ENCODE results near the gene FRMD3.

FRMD3 gene

DNA sequence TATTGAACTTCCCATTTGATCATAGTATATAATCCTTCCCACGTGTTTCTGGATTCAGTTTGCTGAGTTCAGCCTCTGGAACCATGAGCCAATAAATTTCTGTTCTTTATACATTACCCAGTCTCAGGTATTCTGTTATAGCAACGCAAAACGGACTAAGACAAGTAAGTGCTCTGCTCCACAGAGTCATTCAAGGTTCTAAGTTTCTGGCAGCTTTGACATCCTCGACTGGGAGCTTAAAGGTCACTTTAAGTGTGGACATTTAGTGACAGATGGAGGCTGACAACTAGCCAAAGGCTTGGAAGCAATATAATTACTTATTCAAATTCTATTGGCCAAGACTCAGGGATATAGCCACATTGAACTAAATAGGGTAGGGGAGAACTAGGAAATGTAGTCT lies 297.5 kb downstream of the FRMD3 start:
- no peaks in the 10 kb centered on the region for H3K79me2 ChIP-seq
- H3K36me3 ChIP-seq (ENCODE audit: control insufficient read depth, insufficient read depth, low read length), result no peaks in the 10 kb centered on the region
- no peak overlapping the region for H3K4me2 ChIP-seq (ENCODE audit: low read length)
- H3K9me3 ChIP-seq (ENCODE audit: control insufficient read depth, low read length), result no peaks in the 10 kb centered on the region
- no peak overlapping the region for H3K27ac ChIP-seq
- H2AFZ ChIP-seq, result no peak overlapping the region
- TF ChIP-seq, protein P1, sequence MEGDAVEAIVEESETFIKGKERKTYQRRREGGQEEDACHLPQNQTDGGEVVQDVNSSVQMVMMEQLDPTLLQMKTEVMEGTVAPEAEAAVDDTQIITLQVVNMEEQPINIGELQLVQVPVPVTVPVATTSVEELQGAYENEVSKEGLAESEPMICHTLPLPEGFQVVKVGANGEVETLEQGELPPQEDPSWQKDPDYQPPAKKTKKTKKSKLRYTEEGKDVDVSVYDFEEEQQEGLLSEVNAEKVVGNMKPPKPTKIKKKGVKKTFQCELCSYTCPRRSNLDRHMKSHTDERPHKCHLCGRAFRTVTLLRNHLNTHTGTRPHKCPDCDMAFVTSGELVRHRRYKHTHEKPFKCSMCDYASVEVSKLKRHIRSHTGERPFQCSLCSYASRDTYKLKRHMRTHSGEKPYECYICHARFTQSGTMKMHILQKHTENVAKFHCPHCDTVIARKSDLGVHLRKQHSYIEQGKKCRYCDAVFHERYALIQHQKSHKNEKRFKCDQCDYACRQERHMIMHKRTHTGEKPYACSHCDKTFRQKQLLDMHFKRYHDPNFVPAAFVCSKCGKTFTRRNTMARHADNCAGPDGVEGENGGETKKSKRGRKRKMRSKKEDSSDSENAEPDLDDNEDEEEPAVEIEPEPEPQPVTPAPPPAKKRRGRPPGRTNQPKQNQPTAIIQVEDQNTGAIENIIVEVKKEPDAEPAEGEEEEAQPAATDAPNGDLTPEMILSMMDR (IDR thresholded peaks at IDR 0.05), result no peak
- H3K27me3 ChIP-seq (ENCODE audit: control insufficient read depth, insufficient read depth, low read length), result no peaks in the 10 kb centered on the region
- no peaks in the 10 kb centered on the region for H3K4me1 ChIP-seq
- no peak overlapping the region for H3K4me3 ChIP-seq (ENCODE audit: low read depth, low read length)
- no peak overlapping the region for H3K9ac ChIP-seq

DNA sequence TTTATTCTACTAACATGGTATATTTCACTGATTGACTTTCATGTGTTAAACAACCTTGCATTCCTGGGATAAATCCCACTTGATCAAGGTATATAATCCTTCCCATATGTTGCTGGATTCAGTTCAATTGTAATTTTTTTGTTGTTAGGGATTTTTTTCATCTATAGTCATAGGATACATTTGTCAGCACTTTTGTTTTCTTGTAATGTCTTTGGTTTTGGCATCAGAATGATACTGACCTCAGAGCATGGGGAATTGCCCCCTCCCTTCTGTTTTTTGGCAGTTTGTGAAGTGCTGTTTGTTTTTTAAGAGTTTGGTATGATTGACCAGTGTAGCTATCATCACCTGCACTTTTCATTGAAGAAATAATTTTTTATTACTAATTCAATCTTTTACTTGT lies 298.5 kb downstream of the FRMD3 start:
- no peaks in the 10 kb centered on the region for H3K79me2 ChIP-seq
- no peak overlapping the region for H3K4me3 ChIP-seq (ENCODE audit: low read depth, low read length)
- H2AFZ ChIP-seq, result no peak overlapping the region
- H3K27ac ChIP-seq, result no peak overlapping the region
- no peaks in the 10 kb centered on the region for H3K9me3 ChIP-seq (ENCODE audit: control insufficient read depth, low read length)
- H3K4me2 ChIP-seq (ENCODE audit: low read length), result no peak overlapping the region
- TF ChIP-seq, protein P1 (IDR thresholded peaks at IDR 0.05), result no peak
- H3K27me3 ChIP-seq (ENCODE audit: control insufficient read depth, insufficient read depth, low read length), result no peaks in the 10 kb centered on the region
- no peaks in the 10 kb centered on the region for H3K36me3 ChIP-seq (ENCODE audit: control insufficient read depth, insufficient read depth, low read length)
- H3K9ac ChIP-seq, result no peak overlapping the region
- H3K4me1 ChIP-seq, result no peaks in the 10 kb centered on the region

DNA sequence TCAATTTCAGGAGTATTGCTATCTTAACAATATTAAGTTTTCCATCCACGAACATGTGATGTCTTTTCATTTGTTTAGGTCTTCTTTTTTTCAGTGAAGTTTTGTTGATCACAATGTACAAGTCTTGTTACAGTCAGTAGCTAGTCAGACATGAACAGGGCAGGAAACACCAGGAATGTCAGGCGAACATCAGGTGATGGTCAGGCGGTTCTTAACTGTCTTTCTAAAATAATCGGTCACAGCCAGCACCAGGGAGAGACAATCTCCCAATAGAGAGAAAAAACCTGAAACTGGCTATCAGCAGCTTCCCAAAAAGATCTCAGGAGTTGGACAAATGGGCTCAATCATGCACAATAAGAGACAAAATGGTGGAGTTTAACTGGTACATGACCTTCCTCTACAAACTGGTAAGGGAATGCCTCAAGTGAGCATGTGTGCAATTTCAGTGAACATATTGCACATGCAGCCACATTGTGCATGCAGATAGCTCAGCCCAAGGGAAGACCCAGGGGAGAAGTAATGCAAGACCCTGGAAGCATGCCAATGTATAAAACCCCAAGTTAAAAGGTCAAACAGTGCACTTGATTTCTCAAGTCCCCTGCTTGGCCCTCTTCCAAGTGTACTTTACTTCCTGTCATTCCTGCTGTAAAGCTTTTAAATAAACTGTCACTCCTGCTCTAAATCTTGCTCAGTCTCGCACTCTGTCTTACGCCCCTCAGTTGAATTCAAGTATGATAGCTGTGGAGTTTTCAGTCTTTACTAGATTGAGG lies 299.1 kb downstream of the FRMD3 start:
- Histone ChIP-seq H2AFZ (no peak overlapping the region), H3K9me3 (ENCODE audit: control insufficient read depth, low read length) (no peaks in the 10 kb centered on the region), H3K79me2 (no peaks in the 10 kb centered on the region), H3K4me3 (ENCODE audit: low read depth, low read length) (no peak overlapping the region), H3K36me3 (ENCODE audit: control insufficient read depth, insufficient read depth, low read length) (no peaks in the 10 kb centered on the region), H3K9ac (no peak overlapping the region), H3K27me3 (ENCODE audit: control insufficient read depth, insufficient read depth, low read length) (no peaks in the 10 kb centered on the region), H3K27ac (no peak overlapping the region), H3K4me1 (no peaks in the 10 kb centered on the region), H3K4me2 (ENCODE audit: low read length) (no peak overlapping the region)
- TF ChIP-seq, protein P1 (IDR thresholded peaks at IDR 0.05), result no peak

DNA sequence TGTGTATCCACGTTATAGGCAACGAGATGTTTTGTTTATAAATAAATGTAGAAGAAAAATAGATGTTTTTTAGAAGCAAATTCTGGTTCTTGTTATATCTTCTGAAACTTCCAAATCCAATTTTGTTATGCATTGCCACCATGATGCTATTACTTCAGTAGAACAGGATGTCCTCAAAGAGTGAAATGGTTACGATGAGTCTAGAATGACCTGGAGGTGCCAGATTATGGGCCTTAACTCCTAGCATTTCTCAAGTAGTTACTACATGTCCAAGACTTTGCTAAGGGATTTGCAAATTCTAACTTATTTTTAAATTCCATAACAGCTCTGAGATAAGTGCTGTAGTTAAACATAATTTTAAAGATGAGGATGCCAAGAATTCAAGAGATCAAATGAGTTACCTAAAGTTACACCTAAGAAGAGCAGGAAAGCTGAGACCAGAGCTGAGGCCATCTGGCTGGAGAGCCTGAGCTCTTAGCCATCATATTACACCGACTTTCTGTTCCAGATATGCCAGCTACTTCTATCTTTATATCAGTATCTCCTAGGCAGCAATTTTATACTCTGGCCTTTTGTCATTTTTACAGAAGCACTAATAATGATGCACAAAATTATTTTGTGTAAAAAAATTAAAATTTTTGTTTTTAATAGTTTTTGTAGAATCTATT lies 302.0 kb downstream of the FRMD3 start:
- H3K4me1 ChIP-seq, result no peaks in the 10 kb centered on the region
- H3K9me3 ChIP-seq (ENCODE audit: control insufficient read depth, low read length), result no peaks in the 10 kb centered on the region
- no peak overlapping the region for H3K27ac ChIP-seq
- H2AFZ ChIP-seq, result no peak overlapping the region
- no peaks in the 10 kb centered on the region for H3K79me2 ChIP-seq
- no peaks in the 10 kb centered on the region for H3K36me3 ChIP-seq (ENCODE audit: control insufficient read depth, insufficient read depth, low read length)
- TF ChIP-seq, protein P1 (IDR thresholded peaks at IDR 0.05), result no peak
- H3K27me3 ChIP-seq (ENCODE audit: control insufficient read depth, insufficient read depth, low read length), result no peaks in the 10 kb centered on the region
- H3K4me2 ChIP-seq (ENCODE audit: low read length), result no peak overlapping the region
- no peak overlapping the region for H3K9ac ChIP-seq
- H3K4me3 ChIP-seq (ENCODE audit: low read depth, low read length), result no peak overlapping the region
